GM18517 (cell line): ENCODE measurements around the gene SLC25A21.
"Not testable (repeated sequence)": the region's sequence is repeated elsewhere in the genome, so short reads cannot be mapped to it uniquely, and the experiment has no call there.

Experiments
- ATAC-seq: cut with Tn5 transposase; IDR thresholded peaks from one replicate; pipeline ENCODE4 v1.9.1; 2021; ENCODE audit warnings: mild to moderate bottlenecking, moderate library complexity; ENCODE audit not compliant: unreplicated experiment

Gene SLC25A21

DNA sequence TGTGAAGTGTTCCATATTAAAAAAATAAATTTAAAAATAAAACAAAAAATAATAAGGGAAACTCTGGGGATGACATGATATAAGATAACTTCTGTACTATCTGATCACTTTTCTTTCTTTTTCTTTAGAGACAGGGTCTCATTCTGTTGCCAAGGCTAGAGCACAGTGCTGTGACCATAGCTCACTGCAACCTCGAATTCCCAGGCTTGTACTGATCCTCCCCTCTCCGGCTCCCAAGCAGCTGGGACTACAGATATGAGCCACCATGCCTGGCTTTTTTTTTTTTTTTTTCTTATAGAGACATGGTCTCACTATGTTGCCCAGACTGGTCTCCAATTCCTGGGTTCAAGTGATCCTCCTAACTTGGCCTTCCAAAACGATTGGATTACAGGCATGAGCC lies 14.9 kb upstream of the SLC25A21 start:
- ATAC-seq, result no peak

DNA sequence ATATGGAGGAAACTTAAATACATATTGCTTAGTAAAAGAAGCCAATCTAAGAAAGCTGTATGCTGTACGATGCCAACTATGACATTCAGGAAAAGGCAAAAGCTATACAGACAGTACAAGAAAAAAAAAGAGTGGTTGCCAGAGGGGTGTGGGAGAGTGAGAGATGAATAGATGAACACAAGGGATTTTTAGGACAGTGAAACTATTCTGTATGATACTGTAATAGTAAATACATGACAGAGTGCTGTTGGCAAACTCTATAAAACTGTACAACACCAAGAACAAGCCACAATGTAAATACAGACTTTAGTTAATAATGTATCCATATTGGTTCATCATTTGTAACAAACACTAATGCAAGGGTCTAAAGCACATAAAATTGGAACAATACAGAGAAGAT lies 14.5 kb upstream of the SLC25A21 start:
- ATAC-seq, result no peak

DNA sequence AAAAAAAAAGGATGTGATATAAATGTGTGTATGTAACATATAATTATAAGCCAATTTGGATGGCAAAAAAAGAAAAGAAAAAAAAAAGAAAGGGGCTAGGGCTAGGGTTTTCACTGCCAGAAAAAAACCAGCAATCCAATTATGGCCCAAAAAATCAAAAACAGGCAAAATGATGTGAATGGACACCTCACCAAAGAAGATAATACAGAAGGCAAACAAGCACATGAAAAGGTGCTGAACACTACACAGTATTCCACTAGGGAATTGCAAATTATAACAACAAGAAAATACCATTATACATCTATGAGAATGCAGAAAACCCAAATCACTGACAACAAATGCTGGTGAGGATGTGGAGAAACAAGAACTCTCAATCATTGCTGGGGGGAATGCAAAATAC lies 13.3 kb upstream of the SLC25A21 start:
- ATAC-seq, result no peak

DNA sequence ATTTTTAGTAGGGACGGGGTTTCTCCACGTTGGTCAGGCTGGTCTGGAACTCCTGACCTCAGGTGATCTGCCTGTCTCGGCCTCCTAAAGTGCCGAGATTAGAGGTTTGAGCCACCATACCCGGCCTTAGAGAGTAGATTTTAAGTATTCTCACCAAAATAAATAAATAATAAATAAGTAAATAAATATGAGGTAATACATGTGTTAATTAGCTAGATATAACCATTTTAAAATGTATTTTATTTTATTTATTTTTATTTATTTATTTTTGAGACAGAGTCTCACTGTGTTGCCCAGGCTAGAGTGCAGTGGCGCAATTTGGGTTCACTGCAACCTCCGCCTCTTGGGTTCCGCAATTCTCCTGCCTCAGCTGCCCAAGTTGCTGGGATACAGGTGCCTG lies 12.1 kb upstream of the SLC25A21 start:
- ATAC-seq, result not testable (repeated sequence)

DNA sequence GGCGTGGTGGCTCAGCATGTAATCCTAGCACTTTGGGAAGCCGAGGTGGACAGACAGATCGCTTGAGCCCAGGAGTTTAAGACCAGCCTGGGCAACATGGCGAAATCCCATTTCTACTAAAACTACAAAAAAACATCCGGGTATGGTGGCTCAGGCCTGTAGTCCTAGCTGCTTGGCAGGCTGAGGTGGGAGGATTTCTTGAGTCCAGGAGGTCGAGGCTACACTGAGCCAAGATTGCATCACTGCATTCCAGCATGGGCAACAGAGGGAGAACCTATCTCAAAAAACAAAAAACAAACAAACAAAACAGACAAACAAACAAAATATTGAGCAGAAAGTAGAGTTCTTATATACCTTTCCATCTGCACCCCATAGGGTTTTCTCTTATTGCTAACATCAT lies 9.0 kb upstream of the SLC25A21 start:
- no peak for ATAC-seq

DNA sequence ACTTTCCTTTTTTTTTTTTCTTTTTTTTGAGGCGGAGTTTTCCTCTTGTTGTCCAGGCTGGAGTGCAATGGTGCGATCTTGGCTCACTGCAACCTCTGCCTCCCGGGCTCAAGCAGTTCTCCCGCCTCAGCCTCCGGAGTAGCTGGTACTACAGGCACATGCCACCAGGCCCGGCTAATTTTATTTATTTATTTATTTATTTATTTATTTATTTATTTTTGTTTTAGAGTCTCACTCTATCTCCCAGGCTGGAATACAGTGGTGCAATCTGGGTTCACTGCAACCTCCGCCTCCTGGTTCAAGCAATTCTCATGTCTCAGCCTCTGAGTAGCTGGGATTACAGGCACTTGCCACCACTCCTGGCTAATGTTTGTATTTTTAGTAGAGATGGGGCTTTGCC lies 8.5 kb upstream of the SLC25A21 start:
- not testable (repeated sequence) for ATAC-seq

DNA sequence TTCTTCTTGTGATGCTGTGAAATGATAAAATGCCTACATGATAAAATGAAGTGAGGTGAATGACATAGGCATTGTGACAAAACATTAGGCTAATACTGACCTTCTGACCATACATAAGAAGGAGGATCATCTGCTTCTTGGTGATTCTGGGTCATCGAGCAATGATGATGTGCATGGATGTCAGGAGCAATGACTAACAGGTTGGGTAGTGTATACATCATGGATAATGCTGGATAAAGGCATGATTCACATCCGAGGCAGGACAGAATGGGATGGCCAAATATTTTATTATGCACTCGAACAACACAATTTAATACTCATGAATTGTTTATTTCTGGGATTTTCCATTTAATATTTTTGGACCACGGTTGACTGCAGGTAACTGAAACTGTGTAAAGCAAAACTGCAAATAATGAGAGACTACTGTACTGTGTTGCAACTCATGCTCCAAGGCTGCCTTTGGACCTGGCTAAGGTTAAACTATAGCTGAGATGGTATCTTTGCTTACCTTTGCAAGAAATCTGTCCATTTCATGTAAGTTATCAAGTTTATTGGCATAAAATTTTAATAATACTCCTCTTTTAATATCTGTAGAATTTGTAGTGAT lies 7.6 kb upstream of the SLC25A21 start:
- no peak for ATAC-seq

DNA sequence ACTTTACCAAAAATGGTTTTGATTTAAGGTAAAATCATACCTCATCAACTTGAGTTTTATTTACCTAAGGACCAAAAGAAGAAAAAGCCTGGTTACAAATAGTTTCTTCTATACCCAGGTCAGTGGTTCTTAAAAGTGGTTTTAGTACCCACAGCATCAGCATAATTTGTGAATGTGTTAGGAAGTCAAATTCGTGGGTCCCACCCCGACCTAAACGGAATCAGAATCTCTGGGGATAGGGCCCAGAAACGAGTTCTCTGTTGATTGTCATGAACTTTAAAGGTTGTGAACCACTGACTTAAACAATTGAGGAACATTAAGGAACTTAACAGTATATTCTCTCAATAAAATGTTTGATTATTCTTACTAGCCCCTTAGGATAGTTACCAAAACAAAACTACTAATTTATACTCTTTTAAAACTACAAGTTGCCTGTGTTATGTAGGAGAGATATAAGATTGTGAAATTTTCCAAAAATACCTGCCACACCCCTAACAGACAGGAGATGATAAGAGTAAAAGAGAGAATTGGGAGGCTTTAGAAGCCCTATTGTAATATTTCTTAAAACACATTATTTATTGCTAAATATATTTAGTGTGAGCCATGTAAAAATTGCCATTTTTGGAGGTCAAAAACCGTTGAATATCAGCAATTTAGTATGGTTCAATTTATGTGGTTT lies 669 bp upstream of the SLC25A21 start:
- ATAC-seq, result no peak

DNA sequence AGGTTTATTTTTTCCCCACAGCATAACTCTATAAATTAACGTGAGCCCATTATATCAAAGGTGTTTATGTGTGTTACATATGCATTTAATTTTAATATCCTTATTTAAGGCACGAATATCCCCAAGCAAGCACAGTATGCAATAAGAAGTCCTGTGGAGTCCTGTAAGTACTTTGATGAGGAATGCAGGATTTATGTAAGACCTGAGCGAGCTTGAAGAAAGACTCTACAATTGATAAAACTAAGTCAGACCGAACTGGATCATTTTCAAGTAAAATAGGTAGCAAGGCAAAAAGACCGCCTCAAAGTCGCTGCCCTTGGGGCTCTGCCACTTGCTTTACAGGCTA lies 755 bp downstream of the SLC25A21 start:
- no peak for ATAC-seq

DNA sequence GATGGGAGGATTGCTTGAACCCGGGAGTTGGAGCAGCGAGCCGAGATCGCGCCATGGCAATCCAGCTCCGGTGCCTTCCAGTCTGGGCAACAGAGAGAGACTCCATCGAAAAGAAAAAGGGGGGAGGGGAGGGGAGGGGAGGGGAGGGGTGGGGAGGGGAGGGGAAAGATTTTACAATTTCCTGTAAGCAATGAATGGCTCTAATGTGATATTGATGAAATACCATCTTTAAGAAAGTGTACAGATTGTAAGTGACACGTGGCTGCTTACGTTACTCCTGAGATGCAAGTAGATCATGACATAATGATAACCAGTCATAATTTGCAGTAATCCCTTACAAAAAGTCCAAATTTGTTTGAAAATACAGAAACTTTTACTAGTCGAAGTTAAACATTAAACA lies 1.4 kb downstream of the SLC25A21 start:
- no peak for ATAC-seq

DNA sequence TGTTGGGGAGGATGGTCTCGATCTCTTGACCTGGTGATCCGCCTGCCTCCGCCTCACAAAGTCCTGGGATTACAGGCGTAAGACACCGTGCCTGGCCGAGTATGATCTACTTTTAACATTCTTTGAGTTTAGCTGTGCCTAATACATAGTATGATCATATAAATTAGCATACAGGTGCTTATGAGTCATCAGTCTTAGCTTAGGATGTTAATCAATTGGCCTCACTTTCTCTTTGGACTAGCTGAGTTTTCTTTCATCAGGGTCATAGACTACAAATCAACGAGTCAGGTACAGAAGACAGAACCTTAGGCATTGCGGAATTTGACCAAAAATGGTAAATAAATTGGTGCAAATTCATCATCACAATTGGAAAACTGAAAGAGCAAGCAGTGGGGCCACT lies 2.2 kb downstream of the SLC25A21 start:
- no peak for ATAC-seq

DNA sequence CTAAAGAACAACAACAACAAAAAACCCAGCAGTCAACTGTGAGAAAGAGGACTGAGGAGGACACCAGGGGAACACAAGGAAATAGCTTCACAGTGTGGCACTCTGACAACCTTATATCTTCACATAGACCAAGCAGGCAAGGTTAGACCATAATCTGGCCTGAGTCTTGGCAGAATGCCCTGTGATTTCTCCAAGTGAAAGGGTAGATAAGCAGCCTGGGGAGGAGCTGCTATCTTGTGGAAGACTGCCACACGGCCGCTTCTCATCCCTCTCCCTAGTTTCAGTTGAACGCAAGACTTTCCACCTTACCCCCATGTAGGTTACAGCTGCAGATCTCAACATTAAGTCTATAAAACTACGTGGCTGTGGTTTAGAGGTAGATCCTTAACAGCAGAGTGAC lies 3.7 kb downstream of the SLC25A21 start:
- no peak for ATAC-seq

DNA sequence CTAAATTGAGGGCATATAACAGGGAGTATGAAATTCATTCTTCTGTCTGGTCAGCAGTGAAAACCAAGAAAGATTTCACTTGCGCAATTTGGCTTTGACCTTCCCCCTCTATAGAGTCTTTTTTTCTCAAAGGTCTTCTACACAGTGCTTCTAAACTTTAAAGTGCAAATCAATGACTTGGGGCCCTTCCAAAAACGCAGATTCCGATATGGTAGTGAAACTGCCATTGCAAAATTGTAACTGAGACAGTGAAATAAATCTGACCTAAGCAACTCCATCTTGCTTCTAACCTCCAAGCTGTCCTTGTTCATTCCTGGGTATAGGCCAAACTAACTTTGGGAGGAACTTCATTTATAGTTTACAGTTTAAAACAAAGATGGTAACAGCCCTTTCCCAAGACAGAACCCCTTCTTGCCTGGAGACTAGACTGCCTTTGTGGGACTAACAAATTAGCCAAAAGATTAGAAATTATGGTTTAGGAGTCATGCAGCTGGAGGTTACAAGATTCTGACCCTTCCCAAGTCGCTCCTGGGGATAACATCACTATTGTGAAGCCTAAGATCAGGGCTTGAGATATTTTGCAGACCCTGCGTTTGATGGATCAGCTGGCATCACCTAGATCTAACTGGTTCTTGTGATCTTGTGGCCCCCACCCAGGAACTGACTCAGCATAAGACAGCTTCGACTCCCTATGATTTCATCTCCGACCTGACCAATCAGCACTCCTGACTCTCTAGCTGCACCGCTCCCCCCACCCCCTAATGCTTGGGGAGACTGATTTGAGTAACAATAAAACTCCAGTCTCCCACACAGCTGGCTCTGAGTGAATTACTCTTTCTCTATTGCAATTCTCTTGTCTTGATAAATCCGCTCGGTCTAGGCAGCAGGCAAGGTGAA lies 5.0 kb downstream of the SLC25A21 start:
- ATAC-seq, result no peak

DNA sequence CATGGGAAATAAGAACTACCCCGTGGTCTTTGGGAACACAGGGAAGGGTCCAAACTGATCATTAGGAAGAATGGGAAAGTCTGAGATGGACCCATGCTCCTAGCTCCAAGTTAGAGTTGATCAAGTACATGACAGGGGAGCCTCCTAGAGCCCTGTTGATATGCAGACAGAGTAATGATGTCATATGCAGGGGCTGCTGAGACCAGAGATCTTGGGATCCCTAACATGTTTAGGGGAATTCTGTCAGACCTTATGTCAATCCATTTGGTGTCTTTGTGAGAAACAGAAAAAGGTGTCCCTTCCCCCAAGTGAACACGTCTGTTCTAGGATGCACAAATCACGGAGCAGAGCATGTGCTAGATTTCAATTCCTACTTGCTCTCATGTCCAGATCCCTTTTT lies 6.6 kb downstream of the SLC25A21 start:
- ATAC-seq, result no peak

DNA sequence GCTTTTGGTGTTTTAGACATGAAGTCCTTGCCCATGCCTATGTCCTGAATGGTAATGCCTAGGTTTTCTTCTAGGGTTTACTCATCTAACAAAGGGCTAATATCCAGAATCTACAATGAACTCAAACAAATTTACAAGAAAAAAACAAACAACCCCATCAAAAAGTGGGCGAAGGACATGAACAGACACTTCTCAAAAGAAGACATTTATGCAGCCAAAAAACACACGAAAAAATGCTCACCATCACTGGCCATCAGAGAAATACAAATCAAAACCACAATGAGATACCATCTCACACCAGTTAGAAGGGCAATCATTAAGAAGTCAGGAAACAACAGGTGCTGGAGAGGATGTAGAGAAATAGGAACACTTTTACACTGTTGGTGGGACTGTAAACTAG lies 10.1 kb downstream of the SLC25A21 start:
- not testable (repeated sequence) for ATAC-seq

DNA sequence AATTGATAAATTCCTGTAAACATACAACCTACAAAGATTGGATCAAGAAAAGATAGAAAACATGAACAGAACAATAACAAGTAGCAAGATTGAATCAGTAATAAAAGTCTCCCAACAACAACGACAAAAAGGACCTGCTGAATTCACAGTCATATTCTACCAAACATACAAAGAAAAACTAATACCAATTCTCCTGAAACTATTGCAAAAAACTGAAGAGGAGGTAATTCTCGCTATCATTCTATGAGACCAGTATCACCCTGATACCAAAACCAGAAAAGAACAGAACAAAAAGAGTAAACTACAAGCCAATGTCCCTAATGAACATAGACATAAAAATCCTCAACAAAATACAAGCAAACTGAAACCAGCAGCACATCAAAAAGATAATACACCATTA lies 14.4 kb downstream of the SLC25A21 start:
- ATAC-seq, result no peak

DNA sequence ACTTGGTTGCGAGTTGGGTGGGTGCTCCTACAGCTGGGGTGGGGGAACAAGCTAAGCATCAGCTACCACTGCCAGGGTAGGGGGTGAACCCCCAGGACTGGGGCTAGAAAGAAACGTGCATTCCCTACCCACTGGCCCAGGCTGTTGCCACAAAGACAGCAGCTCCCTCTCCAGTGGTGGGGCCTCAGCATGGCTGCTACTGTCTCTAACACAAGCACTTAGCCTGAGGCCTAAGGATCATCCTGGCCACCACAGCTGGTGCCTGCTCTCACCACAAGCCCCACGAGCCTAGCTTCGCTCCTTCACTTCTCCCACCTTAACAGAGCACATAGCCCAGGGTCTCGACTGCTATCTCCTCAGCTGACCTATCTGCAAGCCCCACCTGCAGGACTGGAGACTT lies 18.9 kb downstream of the SLC25A21 start:
- no peak for ATAC-seq

DNA sequence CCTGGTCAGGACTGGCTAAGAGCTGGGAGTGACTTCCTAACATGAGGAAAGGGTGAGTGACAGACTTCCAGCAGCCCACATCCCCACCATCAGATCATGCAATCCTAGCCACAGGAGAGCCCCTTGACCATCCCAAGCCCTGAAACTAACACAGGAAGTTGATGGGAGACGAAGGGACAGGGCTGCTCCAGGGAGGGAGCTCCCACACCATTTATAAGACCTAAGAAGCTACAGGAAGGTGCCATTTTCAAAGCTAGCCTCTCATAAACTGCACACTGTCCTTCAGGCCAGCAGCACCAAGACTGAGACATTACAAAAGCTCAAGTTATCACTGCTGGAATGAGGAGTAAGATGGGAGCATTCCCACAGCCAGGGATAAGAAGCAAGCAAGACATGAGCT lies 19.4 kb downstream of the SLC25A21 start:
- no peak for ATAC-seq

DNA sequence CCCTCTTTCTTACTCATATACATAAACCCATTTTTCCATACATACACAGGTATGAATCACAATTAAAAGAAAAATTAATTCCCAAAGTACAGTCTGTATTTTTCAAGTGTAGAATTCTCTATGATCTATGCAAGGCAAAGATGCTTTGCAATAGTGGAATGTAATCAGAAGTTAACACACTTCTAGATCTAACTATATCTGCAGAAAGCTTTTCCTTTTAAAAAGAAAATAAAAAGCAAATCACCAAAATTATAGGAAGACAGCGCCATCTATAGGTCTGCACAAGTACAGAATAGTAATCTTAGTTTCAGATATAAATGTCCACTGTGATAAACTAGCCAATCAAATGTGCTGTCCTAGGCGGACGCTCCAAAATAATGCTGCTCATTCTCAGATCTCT lies 22.0 kb downstream of the SLC25A21 start:
- no peak for ATAC-seq

DNA sequence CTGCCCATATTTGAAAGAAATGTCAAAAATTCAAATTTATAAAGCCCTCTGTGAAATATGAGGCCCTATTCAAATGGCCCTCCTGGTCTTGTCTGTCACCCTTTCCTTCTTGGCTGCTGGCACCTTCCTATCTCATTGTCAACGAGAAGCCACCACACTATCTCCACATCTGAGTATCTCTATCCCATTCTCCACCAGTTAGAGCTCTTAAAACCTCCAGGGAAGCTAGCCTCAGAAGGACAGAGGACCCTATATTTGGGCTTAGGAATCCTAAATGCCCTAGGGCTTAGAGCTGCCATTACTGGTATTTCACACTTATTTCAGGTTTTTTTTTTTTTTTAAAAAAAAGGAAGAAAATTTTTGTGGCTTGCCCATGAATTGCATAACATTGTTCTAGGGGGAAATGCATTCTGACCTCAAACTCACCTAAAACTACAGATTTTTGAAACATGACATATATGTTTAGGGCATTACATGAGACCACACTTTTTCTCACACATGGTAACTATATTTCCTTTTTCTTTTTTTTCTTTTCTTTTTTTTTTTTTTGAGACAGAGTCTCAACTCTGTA lies 25.0 kb downstream of the SLC25A21 start:
- ATAC-seq, result no peak

DNA sequence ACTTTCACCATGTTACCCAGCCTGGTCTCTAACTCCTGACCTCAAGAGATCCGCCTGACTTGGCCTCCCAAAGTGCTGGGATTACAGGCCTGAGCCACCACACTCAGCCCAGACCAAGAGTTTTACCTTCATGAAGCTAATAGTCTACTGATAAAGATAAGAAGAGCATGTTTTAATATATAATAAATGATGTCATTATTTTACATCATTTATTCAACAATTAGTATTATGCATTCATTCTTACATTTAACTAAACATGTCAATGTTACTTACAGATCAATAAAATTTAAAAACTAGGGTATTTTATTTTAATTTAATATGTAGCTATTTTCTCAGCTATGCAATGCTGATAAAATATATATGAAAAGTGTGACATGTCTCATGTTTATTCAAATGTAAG lies 26.0 kb downstream of the SLC25A21 start:
- ATAC-seq, result not testable (repeated sequence)

DNA sequence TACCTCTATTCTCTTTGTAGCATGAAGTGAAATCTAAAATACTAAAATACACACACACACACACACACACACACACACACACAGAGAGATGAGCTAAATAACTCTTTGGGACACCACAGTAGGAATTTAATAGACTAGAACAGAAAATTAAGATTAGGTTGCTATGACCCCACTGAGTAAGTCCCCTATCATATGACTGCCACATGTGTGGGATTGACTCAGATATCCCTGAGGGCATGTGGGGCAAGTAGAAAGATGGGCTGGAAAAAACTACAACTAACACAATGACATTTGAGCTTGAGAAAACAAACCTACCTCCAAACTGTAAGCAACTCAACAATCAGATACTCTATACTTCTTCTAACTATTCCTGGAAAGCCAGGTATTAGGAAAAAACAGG lies 27.0 kb downstream of the SLC25A21 start:
- ATAC-seq, result no peak
